ENCODE results near the gene TOM1L2.

The TOM1L2 gene

GRCh38 chr17:17849845-17850373 lies 122.3 kb downstream of the TOM1L2 start:
- no peak for DNase-seq (ENCODE audit: low read depth, low spot score)

- no peak for DNase-seq (ENCODE audit: low read depth, low spot score)
Observed at GRCh38 chr17:17849147-17849820, 122.9 kb downstream of the TOM1L2 start.

GRCh38 chr17:17848311-17849082 lies 123.7 kb downstream of the TOM1L2 start:
- no peak for DNase-seq (ENCODE audit: low read depth, low spot score)

GRCh38 chr17:17847726-17848125 lies 124.5 kb downstream of the TOM1L2 start:
- no peak for DNase-seq (ENCODE audit: low read depth, low spot score)

GRCh38 chr17:17847118-17847689 lies 125.0 kb downstream of the TOM1L2 start:
- no peak for DNase-seq (ENCODE audit: low read depth, low spot score)

- DNase-seq (ENCODE audit: low read depth, low spot score): no peak
Observed at GRCh38 chr17:17846645-17847044, 125.6 kb downstream of the TOM1L2 start.

GRCh38 chr17:17846003-17846402 lies 126.2 kb downstream of the TOM1L2 start:
- no peak for DNase-seq (ENCODE audit: low read depth, low spot score)

GRCh38 chr17:17845046-17845775 lies 127.0 kb downstream of the TOM1L2 start:
- no peak for DNase-seq (ENCODE audit: low read depth, low spot score)

- DNase-seq (ENCODE audit: low read depth, low spot score): no peak
Observed at GRCh38 chr17:17844500-17844899, 127.7 kb downstream of the TOM1L2 start.

GRCh38 chr17:17844079-17844478 lies 128.1 kb downstream of the TOM1L2 start:
- no peak for DNase-seq (ENCODE audit: low read depth, low spot score)

- no peak for DNase-seq (ENCODE audit: low read depth, low spot score)
Observed at GRCh38 chr17:17843096-17843495, 129.1 kb downstream of the TOM1L2 start.

- no peak for DNase-seq (ENCODE audit: low read depth, low spot score)
Observed at GRCh38 chr17:17842111-17842876, 129.9 kb downstream of the TOM1L2 start.

- DNase-seq (ENCODE audit: low read depth, low spot score): no peak
Observed at GRCh38 chr17:17841601-17842025, 130.6 kb downstream of the TOM1L2 start.

- no peak for DNase-seq (ENCODE audit: low read depth, low spot score)
Observed at GRCh38 chr17:17840751-17841591, 131.2 kb downstream of the TOM1L2 start.

GRCh38 chr17:17839791-17840707 lies 132.2 kb downstream of the TOM1L2 start:
- no peak for DNase-seq (ENCODE audit: low read depth, low spot score)

- peak; percentile 89 for DNase-seq (ENCODE audit: low read depth, low spot score)
Observed at GRCh38 chr17:17837966-17838962, 133.9 kb downstream of the TOM1L2 start.

- DNase-seq (ENCODE audit: low read depth, low spot score): peak; percentile 63
Observed at GRCh38 chr17:17837380-17837821, 134.8 kb downstream of the TOM1L2 start.

All from iPS DF 19.7 (cell line).